Astrocyte of the cerebellum (primary cell): ENCODE data around the gene SNRPA1.

Experiments used
- DNase-seq: peaks from one replicate; pipeline ENCODE4 v3.0.0-alpha.2; 2011; ENCODE audit warnings: low read depth
- H3K4me3 ChIP-seq: 2 replicates; pipeline ENCODE4 v1.5.1; 2011; ENCODE audit warnings: mild to moderate bottlenecking, low read depth, low read length, moderate library complexity
- in situ Hi-C: cut with HindIII; loops from 2 replicates; pipeline ENCODE4 v1.10.0; 2017; ENCODE audit warnings: low sequenced_read_pairs
- TF ChIP-seq, protein P1 (sequence below): IDR thresholded peaks from 2 replicates; pipeline ENCODE4 v1.5.1; 2012; ENCODE audit warnings: low read length, low read depth, moderate library complexity, mild to moderate bottlenecking; ENCODE audit errors: missing control alignments

SNRPA1 gene

DNA sequence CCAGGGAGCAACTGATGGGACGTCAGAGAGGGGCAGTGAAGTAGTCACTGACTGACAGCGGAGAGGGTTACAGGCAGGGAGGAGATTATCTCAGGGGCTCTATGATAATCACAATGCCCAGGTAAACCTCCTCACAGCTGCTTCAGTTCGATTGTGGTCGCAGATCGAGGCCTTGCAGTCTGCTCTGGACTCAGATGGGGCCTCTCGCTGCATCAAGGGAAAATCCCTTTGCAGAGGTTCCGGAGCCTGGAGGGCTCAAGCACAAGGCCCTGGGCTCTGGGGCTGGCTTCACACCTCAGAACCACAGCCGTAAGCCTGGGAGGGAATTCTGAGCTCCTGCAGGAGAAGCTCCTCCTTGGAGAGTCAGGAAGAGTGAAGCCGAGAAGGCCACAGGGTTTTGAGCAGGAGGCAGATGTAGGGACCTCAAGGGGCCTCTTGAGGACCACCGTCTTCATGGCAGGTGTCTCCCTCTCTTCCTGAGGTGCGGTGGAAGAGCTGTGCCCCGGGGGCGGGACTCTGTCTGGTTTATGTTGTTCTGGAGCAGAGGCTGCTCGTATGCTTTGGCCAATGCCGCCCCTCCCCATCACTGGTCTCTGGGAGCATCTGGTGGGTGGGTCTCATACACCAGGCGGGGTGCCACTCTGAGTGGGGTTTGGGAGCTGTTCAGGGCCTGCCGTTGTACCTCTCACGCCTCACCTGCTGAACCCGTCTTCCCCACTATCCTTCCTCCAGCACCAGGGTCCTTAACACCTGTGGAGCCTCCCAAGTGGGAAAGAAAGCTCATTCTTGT lies 19.5 kb upstream of the SNRPA1 start:
- DNase-seq: no peak
- no peak overlapping the region for H3K4me3 ChIP-seq
- TF ChIP-seq, protein P1, sequence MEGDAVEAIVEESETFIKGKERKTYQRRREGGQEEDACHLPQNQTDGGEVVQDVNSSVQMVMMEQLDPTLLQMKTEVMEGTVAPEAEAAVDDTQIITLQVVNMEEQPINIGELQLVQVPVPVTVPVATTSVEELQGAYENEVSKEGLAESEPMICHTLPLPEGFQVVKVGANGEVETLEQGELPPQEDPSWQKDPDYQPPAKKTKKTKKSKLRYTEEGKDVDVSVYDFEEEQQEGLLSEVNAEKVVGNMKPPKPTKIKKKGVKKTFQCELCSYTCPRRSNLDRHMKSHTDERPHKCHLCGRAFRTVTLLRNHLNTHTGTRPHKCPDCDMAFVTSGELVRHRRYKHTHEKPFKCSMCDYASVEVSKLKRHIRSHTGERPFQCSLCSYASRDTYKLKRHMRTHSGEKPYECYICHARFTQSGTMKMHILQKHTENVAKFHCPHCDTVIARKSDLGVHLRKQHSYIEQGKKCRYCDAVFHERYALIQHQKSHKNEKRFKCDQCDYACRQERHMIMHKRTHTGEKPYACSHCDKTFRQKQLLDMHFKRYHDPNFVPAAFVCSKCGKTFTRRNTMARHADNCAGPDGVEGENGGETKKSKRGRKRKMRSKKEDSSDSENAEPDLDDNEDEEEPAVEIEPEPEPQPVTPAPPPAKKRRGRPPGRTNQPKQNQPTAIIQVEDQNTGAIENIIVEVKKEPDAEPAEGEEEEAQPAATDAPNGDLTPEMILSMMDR: no peak
- in situ Hi-C loops: no loop called here

DNA sequence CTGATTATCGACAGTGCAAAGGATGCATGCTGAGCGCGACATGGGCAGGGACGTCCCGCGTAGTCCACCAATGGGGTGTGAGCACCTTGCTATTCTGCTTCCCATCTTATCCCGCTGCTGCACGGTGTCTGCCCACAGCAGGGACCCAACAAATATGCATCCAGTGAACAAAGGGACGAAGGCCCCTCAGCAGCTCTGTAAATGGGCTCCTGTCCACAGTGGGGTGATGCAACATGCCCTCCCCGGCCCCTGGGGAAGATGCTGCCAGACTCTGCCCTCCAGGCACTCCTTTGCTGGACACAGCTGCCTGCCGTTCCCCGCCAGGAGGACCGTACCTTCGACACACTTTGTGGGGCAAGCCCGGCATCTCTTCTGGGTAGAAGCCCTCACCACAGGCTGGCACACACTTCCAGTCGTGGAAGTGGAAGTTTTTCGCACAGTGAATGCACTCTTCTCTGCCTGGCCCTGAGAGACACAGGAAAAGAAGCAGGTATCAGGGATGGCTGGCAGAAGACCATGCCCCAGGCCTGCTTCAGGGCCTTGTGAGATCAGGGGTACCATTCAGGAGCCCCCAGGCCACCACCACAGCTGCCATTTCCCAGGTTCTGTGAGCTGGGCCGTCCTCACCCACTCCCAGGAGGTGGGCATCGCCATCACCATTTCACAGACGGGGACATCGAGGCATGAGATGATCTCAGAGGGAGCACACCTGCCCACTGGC lies 18.2 kb upstream of the SNRPA1 start:
- TF ChIP-seq, protein P1: no peak
- DNase-seq: no peak
- H3K4me3 ChIP-seq: no peak overlapping the region
- in situ Hi-C loops: no loop called here

DNA sequence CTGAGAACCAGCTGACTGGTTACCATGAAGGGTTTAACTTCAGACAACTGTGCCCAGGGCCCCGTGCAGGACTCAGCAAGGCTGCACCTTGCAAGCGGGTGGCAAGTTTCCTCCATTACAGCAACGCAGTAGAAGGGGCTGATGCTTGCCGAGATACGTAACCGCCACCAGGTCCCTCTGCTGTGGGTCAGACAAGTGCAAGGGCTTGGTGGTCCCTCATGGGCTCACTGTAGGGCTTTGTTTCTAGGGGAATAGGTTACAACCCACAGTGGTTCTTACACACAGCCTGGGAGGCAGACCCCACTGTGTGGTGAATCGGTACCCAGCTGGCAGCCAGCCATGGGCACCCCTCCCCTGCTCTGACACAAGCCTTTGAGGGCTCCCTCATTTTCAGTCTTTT lies 15.5 kb upstream of the SNRPA1 start:
- no peak for DNase-seq
- in situ Hi-C loops: no loop called here
- TF ChIP-seq, protein P1: no peak
- H3K4me3 ChIP-seq: no peak overlapping the region

DNA sequence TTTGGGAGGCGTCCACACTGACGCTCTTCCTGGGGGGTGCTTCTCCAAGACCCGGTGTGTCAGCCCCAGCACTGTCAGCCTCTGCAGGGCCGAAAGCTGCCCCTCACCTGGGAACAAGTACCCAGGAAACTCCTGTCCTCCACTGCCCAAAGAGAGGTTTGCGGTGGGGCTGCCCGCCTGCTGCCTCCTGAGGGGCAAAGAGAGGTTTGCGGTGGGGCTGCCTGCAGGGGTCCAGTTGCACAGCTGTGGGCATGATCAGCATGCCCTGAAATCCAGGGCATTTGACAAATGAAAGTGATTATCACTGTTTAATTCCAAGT lies 15.1 kb upstream of the SNRPA1 start:
- TF ChIP-seq, protein P1: no peak
- in situ Hi-C loops: no loop called here
- H3K4me3 ChIP-seq: no peak overlapping the region
- DNase-seq: no peak

DNA sequence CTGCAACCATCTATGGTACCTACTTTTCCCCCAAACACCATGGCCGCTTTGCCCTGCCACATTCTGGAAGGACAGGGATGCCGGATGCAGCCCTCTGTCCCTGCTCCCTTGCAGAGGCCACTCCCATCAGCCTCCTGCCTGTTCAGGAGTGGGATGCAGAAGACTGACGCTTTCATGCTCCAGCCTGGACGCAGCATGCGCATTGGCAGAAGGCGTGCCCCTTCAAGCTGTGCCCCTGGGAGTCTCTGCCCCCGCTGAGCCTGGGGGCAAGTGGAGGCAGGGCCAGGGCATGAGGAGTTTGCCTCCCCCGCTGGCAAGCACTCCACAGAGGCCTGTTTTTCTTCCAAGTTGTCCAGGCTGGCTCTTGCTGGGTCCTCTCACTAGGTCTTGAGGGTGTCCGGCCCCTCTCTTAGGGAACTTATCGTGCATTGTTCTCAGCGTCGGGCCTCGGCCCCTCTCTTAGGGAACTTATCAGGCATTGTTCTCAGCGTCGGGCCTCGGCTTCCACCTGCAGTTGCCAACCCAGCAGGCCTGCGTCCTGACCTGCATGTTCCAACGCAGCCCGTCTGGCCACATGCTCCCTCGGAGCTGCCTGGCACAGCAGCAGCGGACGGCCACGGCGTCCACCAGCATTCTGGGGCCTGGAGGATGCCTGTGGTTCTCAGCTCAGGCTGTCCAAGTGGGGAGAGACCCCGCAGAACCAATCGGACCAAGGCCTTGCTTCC lies 14.6 kb upstream of the SNRPA1 start:
- H3K4me3 ChIP-seq: no peak overlapping the region
- TF ChIP-seq, protein P1: no peak
- DNase-seq: no peak
- in situ Hi-C loops: no loop called here

DNA sequence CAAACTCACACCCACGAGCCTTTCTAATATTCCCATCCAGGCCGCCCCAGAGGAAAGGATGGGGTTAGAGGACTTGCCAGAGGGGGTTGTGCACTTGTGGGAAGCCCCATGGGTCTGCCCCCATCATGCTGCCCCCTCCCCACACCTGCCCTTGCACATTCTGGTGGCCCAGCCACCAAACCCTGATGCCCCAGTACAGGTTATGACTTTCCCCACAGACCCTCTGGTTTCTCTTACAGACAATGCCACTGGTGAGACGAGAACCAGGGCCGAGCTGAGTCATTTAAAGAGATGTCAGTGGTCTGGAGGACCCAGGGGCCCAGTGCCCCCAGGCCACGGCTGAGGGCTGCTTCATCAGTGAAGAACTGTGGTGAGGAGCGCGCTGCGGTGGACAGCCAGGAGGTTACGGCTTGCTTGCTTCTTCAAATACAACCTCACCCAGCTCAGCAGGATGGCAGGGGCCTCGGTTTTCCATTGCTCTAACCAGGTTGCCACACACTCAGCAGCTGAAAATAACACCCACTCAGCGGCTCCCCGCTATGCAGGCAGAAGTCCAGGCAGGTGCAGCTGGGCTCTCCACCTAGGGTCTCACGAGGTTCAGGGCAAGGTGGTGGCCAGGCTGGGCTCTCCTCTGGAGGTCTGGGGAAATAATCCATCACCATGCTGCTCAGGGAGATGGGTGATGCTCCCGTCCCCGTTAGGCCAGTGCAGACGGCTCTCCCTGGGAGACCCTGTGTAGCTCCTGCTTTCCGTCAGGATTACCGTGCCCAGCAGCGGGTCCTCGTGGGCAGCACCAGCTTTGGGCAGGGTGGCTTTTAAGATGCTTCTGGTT lies 13.8 kb upstream of the SNRPA1 start:
- in situ Hi-C loops: no loop called here
- H3K4me3 ChIP-seq: no peak overlapping the region
- TF ChIP-seq, protein P1: no peak
- DNase-seq: no peak
